HG02763 (cell line): Measurements from ENCODE around the gene RBMS3.
"Not testable (repeated sequence)": the region's sequence is repeated elsewhere in the genome, so short reads cannot be mapped to it uniquely, and the experiment has no call there.

Experiments
- ATAC-seq: cut with Tn5 transposase; IDR thresholded peaks from one replicate; pipeline ENCODE4 v1.9.1; 2021; ENCODE audit warnings: mild to moderate bottlenecking, moderate library complexity; ENCODE audit not compliant: unreplicated experiment

Gene RBMS3

DNA sequence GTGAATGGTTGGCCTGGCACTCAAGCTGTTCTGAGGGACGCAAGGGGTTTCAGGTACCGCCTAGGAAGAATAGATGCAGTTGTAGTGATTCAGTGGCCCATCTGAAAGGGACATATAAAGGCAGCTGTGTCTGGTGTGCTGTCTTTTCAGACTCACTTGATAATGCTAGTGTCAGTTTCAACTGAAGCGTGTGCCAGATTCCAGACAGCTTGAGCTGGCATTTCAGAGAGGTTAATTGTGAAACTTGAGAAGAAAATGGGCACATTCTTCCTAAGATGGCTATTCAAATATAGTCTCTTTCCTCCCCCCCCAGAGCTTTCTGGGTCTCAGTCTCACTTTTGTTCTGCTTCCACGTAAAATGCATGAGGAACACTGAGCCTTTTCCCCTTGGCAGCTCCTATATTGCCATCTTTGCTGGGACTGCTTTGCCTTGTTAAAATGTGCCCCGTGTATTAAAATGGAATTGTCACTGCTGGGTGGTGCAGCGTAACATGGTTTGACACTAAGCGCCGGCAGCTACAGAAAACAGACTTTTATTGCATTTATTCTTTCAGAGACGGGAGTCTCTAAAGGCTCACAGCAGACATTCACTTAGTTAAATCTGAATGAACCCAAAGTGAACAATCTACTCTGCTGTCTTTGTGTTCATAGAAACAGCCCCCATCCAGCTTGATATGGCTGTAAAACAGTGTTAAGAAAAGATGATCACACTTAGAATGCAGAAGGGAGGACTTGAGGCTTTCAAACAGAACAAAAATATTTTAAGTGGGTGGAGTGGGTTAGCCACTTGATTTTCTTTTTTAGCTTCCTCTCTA is 478.7 kb downstream of the RBMS3 start:
- ATAC-seq, result no peak

DNA sequence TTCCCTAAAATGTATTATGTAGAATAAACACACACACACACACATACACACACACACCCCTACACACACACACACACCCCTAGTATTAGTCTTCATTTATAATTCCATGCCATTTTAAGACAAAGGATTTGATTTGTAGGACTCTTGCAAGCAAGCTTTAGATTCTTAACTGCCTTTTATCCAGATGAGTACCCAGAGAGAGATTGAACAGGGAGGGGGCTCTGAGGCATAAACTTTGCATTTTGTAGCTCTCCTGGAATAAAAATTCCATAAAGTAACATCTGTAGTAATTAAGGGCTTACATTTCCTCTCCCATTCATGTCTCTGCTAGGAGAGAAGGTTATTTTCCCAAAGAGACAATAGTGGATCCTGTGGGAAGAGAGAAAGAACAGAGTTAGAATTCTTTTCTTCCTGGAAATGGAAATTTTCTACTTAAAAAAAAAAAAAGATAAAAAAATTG is 479.4 kb downstream of the RBMS3 start:
- ATAC-seq, result no peak

DNA sequence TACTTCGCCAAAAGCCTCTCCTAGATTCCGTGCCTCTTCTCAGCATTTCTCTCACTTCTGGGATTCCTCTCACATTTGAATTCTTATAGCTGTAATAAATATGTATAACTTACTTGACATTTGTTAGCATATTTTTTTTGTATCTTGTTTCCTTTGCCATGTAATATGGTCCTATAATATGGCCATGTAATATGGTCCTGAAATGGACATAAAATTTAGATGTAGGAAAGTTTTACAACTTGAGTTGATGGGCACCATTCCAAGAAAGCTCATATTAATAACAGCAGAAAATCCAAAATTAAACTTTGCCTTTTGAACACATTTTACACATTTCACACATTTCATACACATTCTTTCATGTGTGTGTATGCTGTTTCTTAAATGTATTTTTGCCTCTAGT is 480.6 kb downstream of the RBMS3 start:
- ATAC-seq, result no peak

DNA sequence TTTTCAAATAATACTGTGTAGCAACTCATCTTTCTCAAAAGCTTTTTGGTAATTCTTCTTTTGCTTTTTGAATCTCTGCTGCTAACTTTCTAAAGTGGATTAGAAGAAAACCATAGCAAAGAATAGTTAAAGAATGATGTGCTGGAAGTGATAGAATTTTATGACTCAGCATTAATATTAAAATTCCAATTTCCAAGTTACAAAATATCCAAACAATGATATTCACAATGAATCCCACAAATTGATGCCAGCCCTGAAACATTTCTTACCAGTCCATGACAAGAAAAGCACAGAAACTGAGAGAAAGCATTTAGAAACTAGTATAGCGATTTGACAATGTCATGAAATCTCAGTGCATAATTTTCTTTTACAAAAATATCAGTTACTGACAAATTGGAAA is 482.2 kb downstream of the RBMS3 start:
- no peak for ATAC-seq

DNA sequence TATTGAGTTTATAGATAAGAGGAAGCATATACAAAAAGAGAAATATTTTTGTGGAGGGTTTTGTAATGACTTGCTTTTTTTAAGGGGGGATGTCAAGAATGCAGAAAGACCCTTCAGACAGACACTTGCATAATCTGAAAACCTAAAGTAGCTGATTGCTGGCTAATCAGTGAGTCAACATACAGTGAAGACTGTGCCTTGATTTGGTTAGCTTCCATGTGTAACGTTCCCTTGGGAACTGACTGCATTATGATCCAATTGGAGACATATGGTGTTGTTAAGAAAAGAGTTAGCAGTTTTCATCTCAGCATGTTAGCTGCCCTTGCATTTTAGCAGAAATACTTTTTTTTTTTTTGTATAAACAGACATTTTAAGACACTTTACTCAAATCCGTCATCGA is 483.2 kb downstream of the RBMS3 start:
- ATAC-seq, result no peak

DNA sequence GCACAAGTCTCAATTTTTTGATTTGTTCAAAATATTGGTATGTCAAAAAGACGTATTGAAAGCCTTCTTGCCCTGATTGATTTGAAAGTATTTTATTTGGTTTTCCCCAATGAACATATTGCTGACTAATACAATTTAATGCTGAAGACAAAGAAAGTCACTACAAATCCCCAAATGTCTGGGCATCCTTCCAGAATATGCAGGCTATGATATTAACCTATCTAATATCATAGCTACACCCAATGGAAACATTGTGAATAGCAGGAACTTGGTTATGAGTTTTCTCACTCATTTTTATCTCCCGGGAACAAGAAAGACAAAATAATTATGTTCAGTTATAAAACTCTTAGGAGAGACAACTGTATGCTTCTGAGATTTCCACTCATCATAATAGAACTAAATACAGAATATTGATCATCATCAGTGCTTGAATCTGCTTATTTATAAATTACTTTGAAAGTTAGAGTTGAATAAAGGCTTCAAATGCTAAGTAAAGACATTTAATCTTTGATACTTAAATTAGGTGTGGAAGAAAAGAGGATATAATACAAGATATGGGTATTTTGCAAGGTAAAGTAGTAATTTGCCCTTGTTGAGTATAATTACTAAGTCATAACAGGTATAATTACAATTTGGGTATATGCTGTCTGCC is 483.9 kb downstream of the RBMS3 start:
- no peak for ATAC-seq

DNA sequence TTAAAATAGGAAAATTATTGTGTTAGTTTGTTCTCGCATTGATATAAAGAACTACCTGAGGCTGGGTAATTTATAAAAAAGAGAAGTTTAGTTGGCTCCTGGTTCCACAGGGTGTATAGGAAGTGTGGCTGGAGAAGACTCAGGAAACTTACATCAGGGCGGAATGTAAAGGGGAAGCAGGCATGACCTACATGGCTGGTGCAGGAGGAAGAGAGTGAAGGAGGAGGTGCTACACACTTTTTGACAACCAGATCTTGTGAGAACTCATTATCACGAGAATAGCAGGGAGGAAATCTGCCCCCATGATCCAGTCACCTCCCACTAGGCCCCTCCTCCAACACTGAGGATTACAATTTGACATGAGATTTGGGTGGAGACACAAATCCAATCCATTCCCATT is 490.7 kb downstream of the RBMS3 start:
- ATAC-seq, result no peak

DNA sequence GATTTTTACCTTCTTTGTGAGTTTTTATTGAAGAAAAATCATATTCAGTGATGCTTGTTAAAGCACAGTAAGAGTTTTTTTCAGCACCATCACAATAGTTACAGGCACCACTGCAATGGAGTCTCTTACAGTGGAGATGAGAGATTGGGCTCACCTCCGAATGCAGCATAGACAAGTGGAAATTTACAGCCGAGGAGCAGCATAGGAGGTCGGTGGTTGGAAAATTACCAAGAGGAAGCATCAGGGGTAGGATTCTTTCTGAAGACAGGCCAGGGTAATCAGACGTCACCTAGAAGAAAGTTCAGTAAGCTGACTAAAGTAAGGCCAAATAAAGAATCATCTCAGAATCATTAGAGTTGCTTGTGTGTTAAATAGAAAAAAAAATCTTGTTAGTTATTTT is 491.6 kb downstream of the RBMS3 start:
- no peak for ATAC-seq

DNA sequence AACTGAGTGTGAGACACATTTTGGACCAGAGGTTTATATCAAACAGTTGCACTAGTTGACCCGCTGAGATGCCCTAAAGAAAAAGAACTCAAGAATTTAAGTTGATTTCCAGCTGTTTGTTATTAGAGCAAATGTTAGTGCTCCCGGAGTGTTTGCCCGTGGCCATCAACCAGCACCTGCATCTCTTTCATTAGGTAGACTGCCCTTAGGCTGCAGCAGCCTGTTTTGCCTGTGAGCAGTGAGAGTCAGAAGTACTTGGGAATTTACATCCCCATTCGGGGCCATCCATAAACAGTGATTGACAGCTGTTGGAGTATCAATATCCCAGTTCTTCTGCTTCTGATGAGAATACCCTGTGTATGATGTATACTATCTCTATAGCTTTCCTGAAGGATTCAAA is 492.6 kb downstream of the RBMS3 start:
- ATAC-seq, result no peak

DNA sequence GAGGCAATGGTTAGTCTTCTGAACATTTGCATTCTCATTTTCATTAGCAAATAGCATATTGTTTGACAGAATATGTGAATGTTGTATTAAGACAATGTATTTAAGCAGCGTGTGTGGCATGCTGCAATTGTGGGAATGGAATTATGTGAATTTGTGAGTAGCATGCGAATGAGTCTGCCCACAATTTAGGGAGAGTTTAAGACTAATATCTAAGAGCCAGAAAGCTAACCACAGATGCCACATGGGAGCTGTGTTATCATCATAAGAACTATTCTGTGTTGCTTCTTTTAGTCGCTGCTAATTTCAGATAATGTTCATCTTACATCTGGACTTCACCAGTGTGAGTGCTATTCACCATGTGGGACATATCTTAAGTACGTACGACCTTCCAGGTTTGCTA is 494.5 kb downstream of the RBMS3 start:
- no peak for ATAC-seq

DNA sequence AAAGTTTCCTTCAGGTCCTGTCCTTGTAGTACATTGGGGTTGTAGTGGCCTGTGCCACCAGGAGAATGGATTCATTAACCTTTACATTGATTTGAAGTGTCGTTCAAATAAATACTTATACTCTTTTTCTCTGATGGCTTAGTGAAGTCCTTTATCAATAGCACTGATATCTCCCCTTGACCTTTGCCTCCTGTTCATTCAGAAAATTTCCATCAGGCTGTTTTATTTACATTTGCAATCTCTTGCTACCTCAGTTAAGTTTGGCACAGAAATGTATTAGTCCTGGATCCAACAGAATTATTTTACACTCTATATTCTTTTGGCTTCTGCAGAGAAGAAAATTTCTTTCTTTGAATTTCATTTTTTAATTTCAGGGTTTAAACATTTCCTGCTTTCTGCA is 497.0 kb downstream of the RBMS3 start:
- no peak for ATAC-seq

DNA sequence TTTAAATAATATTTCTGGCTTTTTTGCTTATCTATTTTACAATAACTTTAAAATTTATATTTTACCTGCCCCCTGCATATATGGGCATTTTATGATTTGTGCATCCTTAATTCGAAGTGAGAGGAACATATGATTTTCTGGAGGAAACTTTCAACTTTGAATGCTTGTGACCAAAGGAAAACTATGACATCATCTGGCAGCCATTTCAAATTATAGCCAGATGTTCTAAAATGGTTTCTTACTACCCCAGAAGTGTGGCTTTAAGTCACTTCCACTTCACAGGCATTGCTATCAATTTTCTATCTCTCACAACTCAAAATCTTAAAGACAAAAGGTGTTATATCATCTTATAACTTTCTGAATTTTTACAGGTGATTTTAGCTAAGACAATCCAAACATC is 508.8 kb downstream of the RBMS3 start:
- no peak for ATAC-seq

DNA sequence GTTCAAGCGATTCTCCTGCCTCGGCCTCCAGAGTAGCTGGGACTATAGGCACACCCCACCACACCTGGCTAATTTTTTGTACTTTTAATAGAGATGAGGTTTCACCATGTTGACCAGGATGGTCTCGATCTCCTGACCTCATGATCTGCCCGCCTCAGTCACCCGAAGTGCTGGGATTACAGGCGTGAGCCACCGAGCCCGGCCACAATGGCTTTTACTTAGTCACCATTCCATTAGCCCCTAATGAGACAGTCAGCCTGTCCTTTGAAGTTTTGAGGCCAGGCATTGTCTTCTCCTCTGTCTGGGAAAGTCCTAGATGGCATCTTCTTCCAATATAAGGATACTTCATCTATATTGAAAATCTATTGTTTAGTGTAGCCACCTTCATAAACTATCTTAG is 515.9 kb downstream of the RBMS3 start:
- ATAC-seq, result no peak

DNA sequence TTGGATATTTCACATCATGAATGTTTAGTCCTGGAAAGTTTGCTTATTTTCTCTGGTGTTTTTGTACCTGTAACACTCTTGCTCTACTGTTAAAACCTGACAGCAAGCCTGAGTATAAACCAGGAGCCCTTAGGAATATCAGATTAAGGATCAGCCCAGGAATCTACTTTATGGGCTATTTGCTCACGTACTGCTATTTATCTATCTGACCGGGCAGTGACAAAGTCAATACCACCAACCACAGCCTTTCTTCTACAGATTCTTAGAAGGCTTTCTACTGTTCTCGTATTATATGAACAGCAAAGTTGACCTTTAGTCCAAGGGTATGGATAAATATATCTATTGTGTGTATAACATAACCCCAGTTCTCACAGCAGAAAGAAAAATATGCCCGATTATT is 521.2 kb downstream of the RBMS3 start:
- ATAC-seq, result no peak

DNA sequence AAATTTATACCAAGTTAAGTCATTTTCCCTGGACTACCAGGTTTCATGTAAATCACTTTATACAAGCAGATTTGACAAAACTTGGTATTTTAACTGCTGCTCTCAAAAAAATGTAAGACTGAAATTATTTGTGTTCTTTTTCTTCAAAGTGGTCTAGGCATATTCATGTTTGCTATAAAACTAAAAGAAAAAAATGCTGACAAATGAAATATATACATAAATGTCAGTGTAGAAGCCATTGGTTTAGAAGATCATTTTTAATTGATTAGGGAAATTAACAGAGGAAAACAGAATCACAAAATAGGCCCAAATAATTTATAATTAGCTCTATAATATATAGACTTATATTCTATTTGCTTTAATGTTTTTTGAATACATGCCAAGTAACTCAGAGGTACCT is 523.2 kb downstream of the RBMS3 start:
- no peak for ATAC-seq

DNA sequence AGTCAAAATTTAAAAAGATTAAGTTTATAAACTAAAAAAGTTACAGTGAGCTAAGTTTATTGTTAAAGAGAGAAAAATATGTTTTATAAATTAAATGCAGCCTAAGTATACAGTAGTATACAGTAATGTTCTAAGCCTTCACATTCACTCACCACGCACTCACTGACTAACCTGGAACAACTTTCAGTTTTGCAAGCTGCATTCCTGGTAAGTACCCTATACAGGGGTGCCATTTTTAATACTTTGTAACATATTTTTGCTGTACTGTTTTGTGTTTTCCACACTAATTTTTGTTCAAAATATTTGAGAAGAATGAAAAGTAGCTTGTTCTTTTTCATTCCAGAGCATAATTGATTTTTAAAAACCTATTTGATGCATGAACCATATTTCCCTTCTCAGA is 524.9 kb downstream of the RBMS3 start:
- ATAC-seq, result no peak

DNA sequence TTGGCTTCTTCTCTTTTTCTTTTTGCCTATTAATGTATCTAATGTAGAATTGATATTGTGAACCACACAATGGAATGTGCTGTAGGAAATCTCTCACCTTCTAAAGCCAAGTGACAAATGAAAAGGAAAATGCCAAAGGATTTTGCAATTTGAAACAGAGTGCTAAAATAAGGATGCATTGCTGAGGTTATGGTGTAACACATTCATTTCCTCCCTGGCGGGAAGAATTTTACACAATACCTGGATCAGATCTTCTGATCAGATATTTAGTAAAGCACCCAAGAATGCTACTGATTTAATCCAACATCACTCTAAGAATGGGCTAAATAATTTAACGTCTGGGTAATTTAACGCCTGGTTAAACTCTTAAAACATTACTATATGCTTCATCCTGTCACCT is 527.5 kb downstream of the RBMS3 start:
- not testable (repeated sequence) for ATAC-seq

DNA sequence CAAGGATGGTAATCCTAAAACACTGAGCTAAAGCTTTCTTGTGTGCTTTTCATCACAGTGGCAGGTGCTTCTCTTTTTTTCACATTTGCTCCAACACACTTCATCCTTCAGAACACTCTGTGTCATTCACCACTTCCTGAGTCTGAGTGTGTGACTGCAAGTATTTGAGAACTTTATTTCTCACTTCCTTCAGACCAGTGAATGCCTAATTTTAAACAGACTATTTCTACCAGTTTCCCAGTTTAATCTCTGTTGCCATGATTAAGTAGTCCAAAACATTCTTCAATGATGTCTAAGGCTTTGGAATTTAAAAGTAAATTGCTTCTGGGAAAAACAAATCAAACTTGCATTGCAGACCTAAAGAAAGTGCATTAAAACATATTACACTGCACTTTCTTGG is 541.2 kb downstream of the RBMS3 start:
- ATAC-seq, result no peak

DNA sequence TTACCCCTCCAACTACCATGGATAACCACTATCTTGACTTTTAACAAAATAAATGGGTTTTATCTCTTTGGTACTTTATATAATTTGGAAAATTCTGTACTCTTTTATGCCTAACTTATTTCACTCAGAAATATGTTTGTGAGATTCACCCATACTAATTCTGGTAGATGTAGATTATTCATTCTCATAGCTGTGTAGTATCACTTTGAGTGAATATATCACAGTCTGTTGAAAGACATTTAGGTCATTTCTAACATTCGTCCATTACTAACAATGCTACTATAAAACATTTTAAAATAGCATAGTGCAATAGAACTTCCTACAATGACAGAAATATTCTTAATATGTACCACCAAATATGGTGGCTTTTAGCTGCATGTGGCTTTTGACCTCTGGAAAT is 542.4 kb downstream of the RBMS3 start:
- ATAC-seq, result no peak

DNA sequence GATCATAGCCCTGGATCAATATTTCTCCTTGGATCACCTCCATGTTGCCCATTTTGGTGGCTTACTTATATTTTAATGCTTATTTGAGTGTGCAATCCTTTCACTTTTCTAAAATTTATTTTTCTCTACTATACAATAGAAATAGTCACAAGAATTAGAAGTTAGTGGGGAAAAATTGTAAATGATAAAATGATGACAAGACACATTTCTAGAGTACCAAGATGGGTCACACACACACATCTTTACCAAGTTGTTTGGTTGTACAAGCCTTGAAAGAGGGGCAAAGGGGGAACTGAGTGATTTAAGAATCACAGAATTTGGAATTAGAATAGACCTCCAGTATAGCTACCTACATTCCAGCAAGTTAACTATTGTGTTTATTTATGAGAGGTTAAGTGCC is 545.8 kb downstream of the RBMS3 start:
- no peak for ATAC-seq

DNA sequence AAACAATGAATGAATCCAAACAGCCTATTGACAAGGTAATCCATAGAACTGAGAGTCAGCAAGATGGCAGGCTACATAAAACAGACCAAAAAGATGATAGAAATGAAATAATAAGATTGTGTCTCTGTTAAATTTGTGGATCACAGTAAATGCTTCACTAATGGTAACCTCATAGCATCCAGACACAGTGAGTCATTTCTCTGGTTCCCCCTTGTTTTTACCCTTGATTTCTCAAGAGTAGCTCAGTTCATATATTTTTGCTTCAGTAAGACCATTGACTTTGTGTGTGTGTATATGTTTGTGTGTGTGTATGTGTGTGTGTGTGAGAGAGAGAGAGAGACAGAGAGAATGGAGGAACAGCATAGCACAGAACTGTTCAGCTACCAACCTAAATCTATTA is 546.9 kb downstream of the RBMS3 start:
- no peak for ATAC-seq

DNA sequence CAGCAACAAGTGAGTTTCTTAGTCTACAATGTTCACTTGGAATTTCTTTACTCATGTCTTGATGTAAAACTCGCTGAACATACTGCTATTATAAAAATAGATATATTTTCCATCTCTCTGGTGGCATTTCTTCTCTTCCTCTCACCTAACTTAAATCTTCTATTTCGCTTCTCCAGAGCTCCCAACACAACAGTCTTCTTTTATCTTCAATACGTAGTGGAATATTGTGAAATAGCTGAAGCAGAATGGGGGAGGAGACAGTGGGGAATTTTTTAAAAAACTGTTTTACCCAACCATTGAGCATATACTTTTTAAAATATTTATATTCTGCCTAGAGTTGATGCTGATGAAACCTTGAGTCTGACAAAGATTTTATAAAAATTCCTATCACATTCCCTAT is 548.5 kb downstream of the RBMS3 start:
- no peak for ATAC-seq

DNA sequence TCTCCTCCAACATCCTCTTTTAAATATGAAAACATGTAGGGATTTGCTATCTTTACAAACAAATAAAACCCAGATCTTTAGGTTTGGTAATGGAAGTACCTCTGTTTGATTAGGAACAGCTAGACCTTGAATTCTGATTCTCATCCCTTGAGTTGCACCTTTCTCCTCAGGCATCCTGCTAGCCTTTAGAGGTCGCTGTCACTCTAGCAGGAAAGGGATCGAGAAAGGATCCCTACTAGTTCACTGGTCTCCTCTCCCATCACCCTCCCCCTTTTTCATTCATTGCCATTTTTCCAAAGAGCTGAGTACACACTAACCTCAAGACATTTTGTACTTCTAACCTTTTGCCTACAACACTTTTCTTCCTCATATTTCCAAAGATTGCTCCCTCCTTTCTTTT is 569.8 kb downstream of the RBMS3 start:
- ATAC-seq, result no peak
